Heart left ventricle (tissue), 16 donors: ENCODE data around the gene KDM2A. TPM values are rescaled to one million over a fixed set of nuclear protein-coding genes. Genes with fewer than 3 reads are reported as not detected.

Experiments used
- ATAC-seq, 4 donors: fragments of 200-7000 bp; cut with Tn5 transposase; one replicate each; pipeline ENCODE4 v1.9.1; 2020 to 2022; ENCODE audit warnings: moderate library complexity in 4 of 4, mild to moderate bottlenecking in 3 of 4, moderate number of reproducible peaks in 1 of 4
- DNase-seq, 5 donors: peaks; one replicate each; pipeline ENCODE4 v3.0.0-alpha.2; 2020
- H3K27ac ChIP-seq, 12 donors: fragments of 200-600 bp; sonication (generic) in 4 of 12; one replicate each; pipeline versions ENCODE4 v1.5.0 to v1.8.0; 2016 to 2022; ENCODE audit warnings: mild to moderate bottlenecking in 2 of 12
- H3K27me3 ChIP-seq, 9 donors: fragments of 200-600 bp; sonication (generic) in 2 of 9; one replicate each; pipeline versions ENCODE4 v1.5.1 to v1.8.0; 2016 to 2022; ENCODE audit warnings: mild to moderate bottlenecking in 3 of 9
- H3K36me3 ChIP-seq, 9 donors: fragments of 200-600 bp; sonication (generic) in 2 of 9; one replicate each; pipeline versions ENCODE4 v1.5.0 to v1.8.0; 2018 to 2022; ENCODE audit warnings: mild to moderate bottlenecking in 2 of 9
- H3K4me1 ChIP-seq, 12 donors: fragments of 200-600 bp; sonication (generic) in 4 of 12; one replicate each; pipeline versions ENCODE4 v1.5.0 to v1.8.0; 2016 to 2022; ENCODE audit warnings: mild to moderate bottlenecking in 3 of 12
- H3K4me3 ChIP-seq, 12 donors: fragments of 200-600 bp; sonication (generic) in 4 of 12; one replicate each; pipeline versions ENCODE4 v1.5.0 to v1.8.0; 2017 to 2022; ENCODE audit warnings: mild to moderate bottlenecking in 9 of 12, moderate library complexity in 4 of 12
- H3K9me3 ChIP-seq, 12 donors: fragments of 200-600 bp; sonication (generic) in 4 of 12; one replicate each; pipeline versions ENCODE4 v1.5.0 to v1.8.0; 2016 to 2022; ENCODE audit warnings: mild to moderate bottlenecking in 1 of 12
- CTCF ChIP-seq, 12 donors: fragments of 200-600 bp; sonication (generic) in 4 of 12; IDR thresholded peaks; one replicate each; pipeline versions ENCODE4 v1.5.0 to v1.8.0; 2018 to 2022; ENCODE audit warnings: antibody characterized with exemption in 12 of 12, mild to moderate bottlenecking in 5 of 12
- POLR2A ChIP-seq, 2 donors: fragments of 450-650 bp; IDR thresholded peaks; one replicate each; pipeline ENCODE4 v1.6.1; 2017; ENCODE audit warnings: antibody characterized with exemption in 2 of 2, mild to moderate bottlenecking in 2 of 2, moderate library complexity in 2 of 2
- WGBS, 4 donors: extraction: QIAGEN DNeasy Blood & Tissue Kit in 2 of 4; methylation state at CpG; one replicate each; pipeline versions ENCODE4 v1.1.5 to v1.1.7; 2013 to 2018; 5-methylcytosine and 5-hydroxymethylcytosine counted together
- intact Hi-C, 10 donors: fragments of 100-400 bp; cut with DNase I; formaldehyde crosslinking; loops; one replicate each; pipeline versions ENCODE4 v1.11.1 to v1.14.2; 2022
- polyA plus RNA-seq, 2 donors: library from polyadenylated mRNA; stranded (reverse); fragments of 200-250 nt; gene quantifications; one replicate each; pipeline ENCODE4 v1.2.3, GENCODE V29; 2013
- total RNA-seq, 9 donors: library from RNA; depleted of rRNA in 2 of 9; stranded (reverse); fragments of >200 nt in 2 of 9; fragmentation: NEBNext Ultra II Directional in 3 of 9; extraction: Animal tissue kit (Norgen Biotek cat#: 25700) in 3 of 9; gene quantifications; one replicate each; pipeline versions ENCODE4 v1.1.0 to v1.2.4, GENCODE V29; 2016 to 2023
- donor health status: ischemic (EF 13 %, LVEDD 7.1; RV severe dilation, severe dysfunction).
- donor health status: healthy with polysubstance abuse.
- donor health status: DM: no; HTN: yes; CAD: no.
- donor health status: DM: no; HTN: no; CAD: no.
- donor health status: ischemic (EF 25% LVEDD 6.9; RV normal size, moderate dysfunction).
- donor health status: ischemic (EF 25% LVEDD 5.7; RV mildly dilated, moderate dysfunction).
- donor health status: healthy.
- donor health status: DM: yes; HTN: yes; CAD: no.
- donor health status: ischemic (EF 35%, LVEDD 5.7; RV mildly dilated, moderate dysfunction).
- donor health status: nonischemic (EF 11% LVEDD 7.7; RV severe dilation, severe dysfunction).
- donor health status: DM: yes; HTN: yes; CAD: no.
- donor health status: PGD.
- donor health status: ischemic (EF 29% LVEDD 5.4; RV normal size, mild dysfunction).
- donor health status: nonischemic (EF 23%, LVEDD 6.1; RV moderate dilation, normal function).

KDM2A gene
- total and polyA plus RNA-seq, 11 donors: 23.4 to 66.4 (median 37.3) TPM

- Histone ChIP-seq H3K27me3 (no peaks in the 10 kb centered on the region), H3K4me1 (peaks cover 7 to 52% (median 44%) of the 10 kb centered on the region in 12 donors), H3K9me3 (no peaks in the 10 kb centered on the region), H3K36me3 (peaks cover 0 to 38% (median 16%) of the 10 kb centered on the region in 9 donors), H3K27ac (peak overlapping the region; percentile 17 to 97 (median 90)), H3K4me3 (peak overlapping the region in 9 of 12 donors; percentile 30 to 95 (median 70))
- WGBS, 4 donors: 11 to 15% (median 13%) methylated on average over 10 of the region's 10 CpGs
- no peak for ATAC-seq
- intact Hi-C loops: no loop called here
- DNase-seq: no peak
- TF ChIP-seq POLR2A (IDR thresholded peaks at IDR 0.05) (no peak), CTCF (IDR thresholded peaks at IDR 0.05) (no peak)
These were observed 120.1 kb downstream of the KDM2A start for GRCh38 chr11:67238894-67239782.

- ATAC-seq (peak; percentile 97 to 99 (median 98)), DNase-seq (peak; percentile 96 to 99 (median 98))
- Histone ChIP-seq H3K27ac (peak overlapping the region; percentile 87 to 98 (median 92)), H3K27me3 (no peaks in the 10 kb centered on the region), H3K4me1 (peaks cover 7 to 57% (median 46%) of the 10 kb centered on the region in 12 donors), H3K36me3 (peaks cover 0 to 42% (median 24%) of the 10 kb centered on the region in 9 donors), H3K4me3 (peak overlapping the region; percentile 38 to 95 (median 70)), H3K9me3 (no peaks in the 10 kb centered on the region)
- WGBS, 4 donors: 0 to 1% (median 0%) methylated on average over 26 to 31 of the region's 31 CpGs
- TF ChIP-seq CTCF (IDR thresholded peaks at IDR 0.05): peak in 5 of 12 donors; percentile 4 to 34 (median 22)
- TF ChIP-seq POLR2A (IDR thresholded peaks at IDR 0.05): peak in 1 of 2 donors; percentile 96
- intact Hi-C loops: loop anchor here in 2 of 10 donors (2.0 kb wide), 1 partner anchor 121 kb away; the partner anchor contains the start of gene KDM2A (in 2 of the 2)
These were observed 120.9 kb downstream of the KDM2A start for GRCh38 chr11:67239783-67240575.

- ATAC-seq (peak; percentile 18 to 41 (median 30)), DNase-seq (peak in 4 of 5 donors; percentile 68 to 73 (median 72))
- H3K36me3 ChIP-seq: peaks cover 0 to 45% (median 32%) of the 10 kb centered on the region in 9 donors
- H3K27ac ChIP-seq: peak overlapping the region; percentile 87 to 98 (median 92)
- peak overlapping the region; percentile 38 to 95 (median 70) for H3K4me3 ChIP-seq
- no peak for TF ChIP-seq POLR2A (IDR thresholded peaks at IDR 0.05)
- TF ChIP-seq CTCF (IDR thresholded peaks at IDR 0.05): no peak
- WGBS, 4 donors: 0% methylated on average over 16 of the region's 16 CpGs
- H3K27me3 ChIP-seq: no peaks in the 10 kb centered on the region
- no peaks in the 10 kb centered on the region for H3K9me3 ChIP-seq
- peaks cover 7 to 57% (median 46%) of the 10 kb centered on the region in 12 donors for H3K4me1 ChIP-seq
- intact Hi-C loops: loop anchor here in 2 of 10 donors (2.0 kb wide), 1 partner anchor 122 kb away; the partner anchor contains the start of gene KDM2A (in 2 of the 2)
These were observed 121.7 kb downstream of the KDM2A start for GRCh38 chr11:67240576-67241389.
